B cell (primary cell): ENCODE data around the gene COMMD1. TPM values are rescaled to one million over a fixed set of nuclear protein-coding genes. Genes with fewer than 3 reads are reported as not detected.

Source experiments
- ATAC-seq: fragments of 200-7000 bp; cut with Tn5 transposase; one replicate; pipeline ENCODE4 v1.10.0; 2021; ENCODE audit warnings: low read depth, mild to moderate bottlenecking, moderate number of reproducible peaks, moderate library complexity
- CTCF ChIA-PET: fragments of 350-600 bp; sonication (Branson Sonifier 250); formaldehyde crosslinking; loops from one replicate; lab custom pipeline; 2021; ENCODE audit warnings: antibody characterized with exemption, inconsistent platforms; lab: Charles Lee
- POLR2A ChIA-PET: fragments of 350-600 bp; sonication (Branson Sonifier 250); formaldehyde crosslinking; loops from one replicate; lab custom pipeline; 2021; ENCODE audit warnings: antibody characterized with exemption; lab: Charles Lee
- DNase-seq: peaks from one replicate; pipeline ENCODE4 v3.0.0; 2013
- H2AFZ ChIP-seq: 2 replicates; pipeline ENCODE4 v1.6.1; 2012; ENCODE audit warnings: mild to moderate bottlenecking, low read depth, low read length; ENCODE audit not compliant: insufficient read depth, poor library complexity, severe bottlenecking
- H3K27ac ChIP-seq, 2 donors: 1 replicate in 1 of 2; 2 replicates in 1 of 2; pipeline ENCODE4 v1.5.1; 2012 to 2013; ENCODE audit warnings: low read length in 2 of 2, mild to moderate bottlenecking in 2 of 2, moderate library complexity in 1 of 2
- H3K27me3 ChIP-seq, 4 experiments: fragments of 200-600 bp in 1 of 4; sonication (generic) in 1 of 4; replicated peaks in 1 of 4; 1 replicate in 2 of 4; 2 replicates in 2 of 4; pipeline versions ENCODE4 v1.6.1 to v1.7.0; 2013 to 2016; ENCODE audit warnings: low read length in 3 of 4, mild to moderate bottlenecking in 2 of 4, mixed read lengths in 1 of 4, moderate library complexity in 1 of 4; ENCODE audit not compliant: insufficient read depth in 4 of 4, control insufficient read depth in 3 of 4; ENCODE audit errors: control extremely low read depth in 1 of 4
- H3K36me3 ChIP-seq, 2 experiments: replicated peaks in 1 of 2; 1 replicate in 1 of 2; 2 replicates in 1 of 2; pipeline versions ENCODE4 v1.6.1 to v1.7.1; 2013; ENCODE audit warnings: low read length in 1 of 2; ENCODE audit not compliant: insufficient read depth in 2 of 2, control insufficient read depth in 1 of 2; ENCODE audit errors: control extremely low read depth in 1 of 2, extremely low read depth in 1 of 2
- H3K4me1 ChIP-seq, 2 donors: fragments of 200-600 bp in 1 of 2; sonication (generic) in 1 of 2; 1 replicate in 1 of 2; 2 replicates in 1 of 2; pipeline versions ENCODE4 v1.5.1 to v1.6.1; 2013 to 2017; ENCODE audit warnings: low read length in 2 of 2; ENCODE audit not compliant: control insufficient read depth in 2 of 2, insufficient read depth in 2 of 2
- H3K4me2 ChIP-seq: replicated peaks from 2 replicates; pipeline ENCODE3; 2012; ENCODE audit warnings: mild to moderate bottlenecking, low read depth, low read length; ENCODE audit not compliant: poor library complexity, severe bottlenecking
- H3K4me3 ChIP-seq, 5 experiments: fragments of 200-600 bp in 1 of 5; sonication (generic) in 1 of 5; 1 replicate in 3 of 5; 2 replicates in 2 of 5; pipeline versions ENCODE4 v1.5.1 to v1.7.0; 2011 to 2016; ENCODE audit warnings: low read length in 4 of 5, mild to moderate bottlenecking in 4 of 5, low read depth in 2 of 5, control low read depth in 1 of 5, moderate library complexity in 1 of 5; ENCODE audit not compliant: insufficient read depth in 1 of 5; ENCODE audit errors: control extremely low read depth in 1 of 5, extremely low read depth in 1 of 5
- H3K79me2 ChIP-seq: fragments of 200-600 bp; sonication (generic); one replicate; pipeline ENCODE4 v1.6.0; 2016; ENCODE audit warnings: low read length; ENCODE audit not compliant: control insufficient read depth, insufficient read depth
- H3K9ac ChIP-seq: fragments of 200-600 bp; sonication (generic); 2 replicates; pipeline ENCODE4 v1.6.1; 2017; ENCODE audit warnings: mild to moderate bottlenecking, low read length, moderate library complexity
- H3K9me3 ChIP-seq, 3 donors: one replicate each; pipeline versions ENCODE4 v1.6.1 to v1.7.1; 2013; ENCODE audit warnings: low read length in 2 of 3; ENCODE audit not compliant: control insufficient read depth in 2 of 3, insufficient read depth in 1 of 3; ENCODE audit errors: control extremely low read depth in 1 of 3
- H4K20me1 ChIP-seq: 2 replicates; pipeline ENCODE4 v1.6.0; 2012; ENCODE audit warnings: mild to moderate bottlenecking, low read length; ENCODE audit not compliant: insufficient read depth, control insufficient read depth, poor library complexity, severe bottlenecking
- H3K27ac Mint-ChIP-seq: one replicate; pipeline ENCODE4 v1.8.0; 2021; ENCODE audit warnings: mixed read lengths
- H3K27me3 Mint-ChIP-seq: one replicate; pipeline ENCODE4 v1.8.0; 2021; ENCODE audit warnings: mixed read lengths
- H3K4me1 Mint-ChIP-seq: one replicate; pipeline ENCODE4 v1.8.0; 2021; ENCODE audit warnings: mixed read lengths
- H3K4me3 Mint-ChIP-seq: one replicate; pipeline ENCODE4 v1.8.0; 2021; ENCODE audit warnings: mixed read lengths
- H3K9me3 Mint-ChIP-seq: one replicate; pipeline ENCODE4 v1.8.0; 2022; ENCODE audit warnings: mixed read lengths; ENCODE audit not compliant: insufficient read depth
- CTCF ChIP-seq: fragments of 200-600 bp; IDR thresholded peaks from one replicate; pipeline ENCODE4 v1.8.0; 2022; ENCODE audit warnings: antibody characterized with exemption, mild to moderate bottlenecking
- EZH2 ChIP-seq: IDR thresholded peaks from 2 replicates; pipeline ENCODE4 v1.6.1; 2012; ENCODE audit warnings: borderline replicate concordance, low read depth, mild to moderate bottlenecking, moderate library complexity, low read length; ENCODE audit not compliant: insufficient read depth, poor library complexity, severe bottlenecking
- WGBS: methylation state at CpG from one replicate; pipeline ENCODE4 v1.1.5; 2013; ENCODE audit warnings: missing lambda C conversion rate; ENCODE audit not compliant: insufficient coverage; 5-methylcytosine and 5-hydroxymethylcytosine counted together
- intact Hi-C: fragments of 100-400 bp; cut with micrococcal nuclease; formaldehyde crosslinking; loops from one replicate; pipeline ENCODE4 v1.10.0; 2022
- polyA plus RNA-seq: library from polyadenylated mRNA; depleted of rRNA; stranded (reverse); fragments of >200 nt; gene quantifications from 2 replicates; pipeline ENCODE4 v1.2.3, GENCODE V29; 2012
- total RNA-seq, 2 donors: library from RNA; stranded (reverse); fragments of 120-200 nt in 1 of 2; gene quantifications; 1 replicate in 1 of 2; 2 replicates in 1 of 2; pipeline versions ENCODE4 v1.2.3 to v1.2.4, GENCODE V29; 2013 to 2022

COMMD1 gene
- total and polyA plus RNA-seq, 2 donors (not counting 1 experiment from before 2014, with no cell fraction given): 20.6 to 25.1 TPM

GRCh38 chr2:62099050-62099449, 193.6 kb downstream of the COMMD1 start:
- TF ChIP-seq CTCF (no peak), EZH2 (no peak)
- no peaks in the 10 kb centered on the region for H3K79me2 ChIP-seq
- H3K27ac ChIP-seq: peak overlapping the region in 1 of 2 donors; percentile 32
- Mint-ChIP-seq H3K4me1 (peaks cover 35% of the 10 kb centered on the region), H3K27ac (no peak overlapping the region), H3K27me3 (no peaks in the 10 kb centered on the region), H3K9me3 (no peaks in the 10 kb centered on the region), H3K4me3 (peak overlapping the region; percentile 74)
- ATAC-seq (no peak), DNase-seq (peak; percentile 29)
- ChIA-PET CTCF (no interaction called here), POLR2A (interaction anchor here (0.6 kb wide), 1 partner anchor 212 kb away, joined by 5 read pairs; no protein-coding TSS in a partner anchor)
- no peaks in the 10 kb centered on the region for H3K9me3 ChIP-seq
- H2AFZ ChIP-seq: peak overlapping the region; percentile 9
- no peaks in the 10 kb centered on the region for H3K36me3 ChIP-seq
- H3K9ac ChIP-seq: peak overlapping the region; percentile 40
- peaks cover 25 to 30% of the 10 kb centered on the region in 2 donors for H3K4me1 ChIP-seq
- intact Hi-C loops: no loop called here
- H3K4me2 ChIP-seq: peak overlapping the region; percentile 53
- no peaks in the 10 kb centered on the region for H3K27me3 ChIP-seq
- peak overlapping the region in 2 of 5 experiments; percentile 3 to 23 for H3K4me3 ChIP-seq
- 14% methylated on average over 1 of the region's 4 CpGs for WGBS
- no peaks in the 10 kb centered on the region for H4K20me1 ChIP-seq

DNA sequence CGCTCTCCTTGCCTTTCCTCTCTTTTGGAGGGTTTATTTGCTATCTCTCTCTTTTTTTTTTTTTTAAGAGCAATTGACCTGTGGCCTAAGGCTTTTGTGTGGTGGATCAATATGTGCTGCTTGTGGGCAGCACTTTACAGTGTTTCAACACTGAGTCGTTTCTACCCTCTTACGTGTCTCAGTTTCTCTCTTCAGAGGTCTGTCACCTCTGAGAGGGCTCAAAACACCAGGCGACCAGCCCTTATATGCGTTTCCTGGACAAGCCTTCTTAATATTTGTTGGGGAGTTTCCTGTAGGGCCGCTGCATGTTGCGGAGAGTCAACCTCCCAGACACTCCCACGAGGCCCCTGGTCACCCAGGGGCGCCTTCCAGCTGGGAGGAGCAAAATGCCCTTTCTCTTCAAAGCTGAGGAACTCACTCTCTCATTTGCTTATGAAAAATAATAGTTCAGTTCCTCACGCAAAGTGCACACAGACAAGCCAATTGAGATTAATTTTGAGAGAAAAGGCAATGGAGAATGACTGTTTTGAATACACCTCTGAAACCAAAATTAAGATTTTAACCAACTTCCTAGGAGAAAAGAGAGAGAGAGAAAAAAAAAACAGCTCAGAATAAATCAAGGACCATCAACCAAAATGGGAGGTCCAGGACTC, 194.2 kb downstream of the COMMD1 start:
- peak overlapping the region; percentile 40 for H3K9ac ChIP-seq
- no peaks in the 10 kb centered on the region for H3K79me2 ChIP-seq
- CTCF ChIA-PET: interaction anchor here (0.6 kb wide), 1 partner anchor 307 kb away, joined by 4 read pairs; no protein-coding TSS in a partner anchor
- Mint-ChIP-seq H3K4me3 (peak overlapping the region; percentile 74), H3K9me3 (no peaks in the 10 kb centered on the region), H3K27ac (no peak overlapping the region), H3K27me3 (no peaks in the 10 kb centered on the region), H3K4me1 (peaks cover 35% of the 10 kb centered on the region)
- H3K4me3 ChIP-seq: peak overlapping the region in 2 of 5 experiments; percentile 3 to 23
- no peaks in the 10 kb centered on the region for H3K27me3 ChIP-seq
- intact Hi-C loops: no loop called here
- WGBS: 40% methylated on average over 1 of the region's 10 CpGs
- ATAC-seq (peak; percentile 21), DNase-seq (peak; percentile 14)
- no peaks in the 10 kb centered on the region for H3K9me3 ChIP-seq
- peak overlapping the region in 1 of 2 donors; percentile 32 for H3K27ac ChIP-seq
- TF ChIP-seq EZH2: no peak
- H2AFZ ChIP-seq: peak overlapping the region; percentile 9
- H3K4me2 ChIP-seq: peak overlapping the region; percentile 53
- H3K36me3 ChIP-seq: no peaks in the 10 kb centered on the region
- H4K20me1 ChIP-seq: no peaks in the 10 kb centered on the region
- H3K4me1 ChIP-seq: peaks cover 25 to 30% of the 10 kb centered on the region in 2 donors
- POLR2A ChIA-PET: interaction anchor here (0.6 kb wide), 1 partner anchor 212 kb away, joined by 5 read pairs; no protein-coding TSS in a partner anchor
